Measurements from ENCODE around the gene CEL.

The CEL gene

DNA sequence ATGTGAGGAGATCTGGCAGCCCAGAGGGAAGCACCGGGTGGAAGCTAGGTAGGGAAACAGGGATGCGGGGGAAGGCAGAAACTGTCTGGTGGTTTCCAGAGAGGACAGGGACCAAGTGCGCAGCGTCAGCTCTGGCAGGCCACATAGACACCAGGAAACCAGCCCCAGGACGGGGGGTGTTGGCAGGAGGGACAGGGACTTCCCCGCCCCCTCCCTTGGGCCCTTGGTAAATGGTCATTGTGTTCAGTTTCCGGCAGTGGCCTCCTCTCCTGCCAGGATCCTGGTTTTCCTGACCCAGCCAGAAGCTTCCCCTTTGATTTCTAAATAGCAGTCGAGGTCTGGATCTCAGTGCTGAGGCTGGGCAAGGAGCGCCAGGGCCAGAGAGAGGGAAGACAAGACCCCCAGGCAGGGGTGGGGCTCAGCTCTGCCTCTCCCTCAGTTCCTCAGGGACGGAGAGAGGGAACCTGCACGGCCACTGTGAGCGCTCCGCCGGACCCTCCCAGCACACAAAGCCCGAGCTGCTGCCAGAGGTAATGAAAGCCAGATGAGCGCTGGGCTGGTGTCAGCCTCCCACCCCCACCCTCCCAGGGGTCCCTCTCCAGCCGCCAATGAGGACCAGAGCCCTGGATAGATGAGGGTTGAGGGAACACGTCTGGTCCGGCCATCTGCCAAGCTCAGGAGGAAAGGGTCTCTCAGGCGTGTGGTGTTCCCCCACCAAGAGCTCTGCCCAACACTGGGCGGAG lies 57.5 kb downstream of the CEL start:
- no peak for DNase-seq

DNA sequence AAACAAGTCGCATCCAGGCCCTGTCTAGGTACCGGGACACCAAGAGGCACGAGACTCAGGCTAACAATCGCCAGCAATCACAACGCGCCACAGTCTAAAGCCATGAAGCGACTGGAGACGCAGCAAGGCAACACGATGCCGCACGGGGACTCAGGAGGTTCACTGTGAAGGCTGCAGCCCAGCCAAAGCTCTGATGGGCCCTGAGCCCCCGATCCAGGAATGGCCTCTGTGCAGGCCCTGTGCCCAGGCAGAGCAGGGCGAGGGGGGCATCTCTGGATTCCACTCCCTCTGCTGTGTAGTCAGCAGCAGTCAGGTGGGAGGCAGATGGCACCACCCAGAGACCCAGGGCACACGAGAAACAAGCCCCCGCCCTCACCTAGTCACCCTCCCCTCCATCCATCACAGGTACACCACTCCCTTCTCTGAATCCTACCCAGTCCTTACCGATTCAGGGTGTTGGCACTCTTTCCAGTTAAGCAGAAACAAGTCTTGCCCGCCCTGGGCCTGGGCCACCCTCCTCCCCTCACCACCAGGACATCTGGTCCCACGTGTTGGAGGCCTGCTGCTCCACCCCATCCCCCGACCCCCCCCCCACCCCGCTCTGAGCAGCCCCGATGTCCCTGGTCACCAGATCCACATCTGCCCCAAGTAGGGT lies 58.2 kb downstream of the CEL start:
- DNase-seq, result no peak

DNA sequence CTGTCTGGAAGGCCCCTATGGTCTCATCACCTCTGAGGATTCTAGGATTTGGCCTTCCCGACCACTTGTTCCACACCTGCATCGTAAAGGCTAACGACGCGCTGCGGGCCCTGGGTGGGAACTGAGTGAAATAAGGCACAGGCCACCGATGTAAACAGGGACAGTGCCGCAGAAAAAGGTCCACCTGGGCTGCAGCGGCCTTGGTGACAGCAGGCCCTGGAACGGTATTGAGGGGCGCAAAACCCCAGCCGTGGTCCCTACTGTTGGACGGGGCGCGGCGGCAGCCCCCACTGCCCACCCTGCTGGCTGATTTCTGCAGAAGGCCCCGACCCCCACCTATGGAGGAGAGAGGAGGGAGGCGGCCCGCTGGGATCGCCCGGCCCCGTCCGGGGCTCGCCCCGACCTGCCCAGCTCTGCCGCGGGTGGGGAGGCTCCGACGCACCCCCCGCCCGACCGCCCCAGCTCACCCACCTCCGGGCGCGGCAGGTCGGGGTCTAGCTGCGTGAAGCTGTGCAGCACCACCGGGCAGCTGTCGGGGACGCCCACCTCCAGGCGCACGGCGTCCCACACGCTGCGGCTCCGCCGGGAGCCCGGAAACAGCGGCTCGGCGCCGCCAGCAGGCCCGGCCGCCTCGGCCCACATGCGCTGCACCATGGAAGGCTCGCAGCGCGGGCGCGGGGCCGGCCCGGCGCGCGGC lies 58.9 kb downstream of the CEL start:
- no peak for DNase-seq

Measured in stimulated activated CD4-positive, alpha-beta T cell treated with anti-CD3 and anti-CD28 coated beads, Interleukin-2, amount 100 ng/mL, for 48 hours (primary cell).